Stomach (tissue), 9 donors: ENCODE results near the gene FLII. TPM values are rescaled to one million over a fixed set of nuclear protein-coding genes. Genes with fewer than 3 reads are reported as not detected.
"Not testable (repeated sequence)": the region's sequence is repeated elsewhere in the genome, so short reads cannot be mapped to it uniquely, and the experiment has no call there.

ENCODE experiments used
- DNase-seq, 2 donors: peaks; one replicate each; pipeline versions ENCODE4 v3.0.0 to v3.0.0-alpha.2; 2013 to 2019
- H3K27ac ChIP-seq, 5 donors: fragments of 200-600 bp in 4 of 5; sonication (generic) in 4 of 5; one replicate each; pipeline ENCODE4 v1.5.1; 2013 to 2019; ENCODE audit warnings: mild to moderate bottlenecking in 1 of 5, moderate library complexity in 1 of 5
- H3K27me3 ChIP-seq, 3 donors: fragments of 200-600 bp; sonication (generic); one replicate each; pipeline ENCODE4 v1.5.1; 2017 to 2019; ENCODE audit warnings: mixed run types in 1 of 3
- H3K36me3 ChIP-seq, 4 donors: fragments of 200-600 bp; sonication (generic); 1 replicate in 3 of 4; 2 replicates in 1 of 4; pipeline ENCODE4 v1.5.1; 2016 to 2019
- H3K4me1 ChIP-seq, 4 donors: fragments of 200-600 bp; sonication (generic); one replicate each; pipeline ENCODE4 v1.5.1; 2016 to 2019
- H3K4me3 ChIP-seq, 4 donors: fragments of 200-600 bp; sonication (generic) in 3 of 4; one replicate each; pipeline ENCODE4 v1.5.1; 2016 to 2019; ENCODE audit warnings: mild to moderate bottlenecking in 1 of 4
- H3K9me3 ChIP-seq, 4 donors: fragments of 200-600 bp; sonication (generic); one replicate each; pipeline ENCODE4 v1.5.1; 2016 to 2019
- CTCF ChIP-seq, 7 experiments: fragments of 450-650 bp in 4 of 7; fragments of 200-600 bp in 3 of 7; sonication (generic) in 3 of 7; IDR thresholded peaks; one replicate each; pipeline ENCODE4 v1.5.1; 2016 to 2019; ENCODE audit warnings: antibody characterized with exemption in 7 of 7, control low read depth in 2 of 7, mild to moderate bottlenecking in 1 of 7
- EP300 ChIP-seq: sonication (generic); formaldehyde crosslinking; IDR thresholded peaks from one replicate; pipeline ENCODE4 v1.6.1; 2017; ENCODE audit warnings: antibody characterized with exemption
- POLR2A ChIP-seq, 4 donors: fragments of 450-650 bp; IDR thresholded peaks; one replicate each; pipeline ENCODE4 v1.6.1; 2016; ENCODE audit warnings: antibody characterized with exemption in 4 of 4, control low read depth in 2 of 4, mild to moderate bottlenecking in 1 of 4, moderate library complexity in 1 of 4
- POLR2AphosphoS5 ChIP-seq, 3 donors: sonication (generic); formaldehyde crosslinking; IDR thresholded peaks; one replicate each; pipeline ENCODE4 v1.6.1; 2016; ENCODE audit warnings: antibody characterized with exemption in 3 of 3
- WGBS, 5 donors: extraction: QIAGEN DNeasy Blood & Tissue Kit in 3 of 5; methylation state at CpG; one replicate each; pipeline versions ENCODE4 v1.1.5 to v1.1.7; 2013 to 2018; 5-methylcytosine and 5-hydroxymethylcytosine counted together
- intact Hi-C: fragments of 100-400 bp; cut with DNase I; formaldehyde crosslinking; loops from one replicate; pipeline ENCODE4 v1.15.1; 2023; ENCODE audit warnings: low total_unique reads
- polyA plus RNA-seq, 3 donors: library from polyadenylated mRNA; stranded (reverse); fragments of 200-250 nt; gene quantifications; one replicate each; pipeline ENCODE4 v1.2.3, GENCODE V29; 2013
- total RNA-seq, 5 donors: library from RNA; depleted of rRNA; stranded (reverse); fragments of >200 nt; gene quantifications; one replicate each; pipeline versions ENCODE4 v1.1.0 to v1.2.3, GENCODE V29; 2014 to 2016
- donor health status: healthy with polysubstance abuse.
- donor health status: Bipolar disorder and iron deficiency.
- donor health status: healthy.

FLII gene
- total and polyA plus RNA-seq, 8 donors = 107 to 677 (median 323) TPM

GRCh38 chr17:18224387-18225120 lies 34.0 kb downstream of the FLII start:
- peak in 1 of 2 donors; percentile 69 for DNase-seq
- Histone ChIP-seq H3K4me1 (peaks cover 16 to 26% (median 22%) of the 10 kb centered on the region in 4 donors), H3K4me3 (peak overlapping the region; percentile 35 to 72 (median 66)), H3K27ac (peak overlapping the region in 4 of 5 donors; percentile 0 to 73 (median 70)), H3K9me3 (no peaks in the 10 kb centered on the region), H3K27me3 (no peaks in the 10 kb centered on the region), H3K36me3 (no peaks in the 10 kb centered on the region)
- TF ChIP-seq POLR2AphosphoS5 (IDR thresholded peaks at IDR 0.05) (no peak), POLR2A (IDR thresholded peaks at IDR 0.05) (no peak), EP300 (no peak), CTCF (IDR thresholded peaks at IDR 0.05) (no peak)
- intact Hi-C loops = no loop called here
- WGBS, 5 donors = 47 to 53% (median 50%) methylated on average over 22 to 23 of the region's 23 CpGs

- Histone ChIP-seq H3K27me3 (no peaks in the 10 kb centered on the region), H3K4me1 (peaks cover 16 to 30% (median 26%) of the 10 kb centered on the region in 4 donors), H3K36me3 (no peaks in the 10 kb centered on the region), H3K27ac (peak overlapping the region in 3 of 5 donors; percentile 67 to 73 (median 72)), H3K4me3 (no peak overlapping the region), H3K9me3 (no peaks in the 10 kb centered on the region)
- DNase-seq = peak in 1 of 2 donors; percentile 49
- intact Hi-C loops = no loop called here
- TF ChIP-seq POLR2A (IDR thresholded peaks at IDR 0.05) = no peak
- no peak for TF ChIP-seq POLR2AphosphoS5 (IDR thresholded peaks at IDR 0.05)
- TF ChIP-seq EP300 = no peak
- TF ChIP-seq CTCF (IDR thresholded peaks at IDR 0.05) = no peak
- 86 to 97% (median 90%) methylated on average over 3 to 4 of the region's 4 CpGs for WGBS, 5 donors
Observed at GRCh38 chr17:18224053-18224386, 34.5 kb downstream of the FLII start.

GRCh38 chr17:18218756-18219415 lies 39.7 kb downstream of the FLII start:
- DNase-seq = peak; percentile 49 to 60
- TF ChIP-seq POLR2A (IDR thresholded peaks at IDR 0.05) (no peak), CTCF (IDR thresholded peaks at IDR 0.05) (no peak), POLR2AphosphoS5 (IDR thresholded peaks at IDR 0.05) (no peak), EP300 (no peak)
- Histone ChIP-seq H3K9me3 (no peaks in the 10 kb centered on the region), H3K36me3 (no peaks in the 10 kb centered on the region), H3K4me3 (no peak overlapping the region), H3K27ac (peak overlapping the region in 2 of 5 donors; percentile 28 to 42), H3K27me3 (no peaks in the 10 kb centered on the region), H3K4me1 (peaks cover 0 to 24% (median 15%) of the 10 kb centered on the region in 4 donors)
- WGBS, 5 donors = 13 to 44% (median 20%) methylated on average over 4 of the region's 4 CpGs
- intact Hi-C loops = no loop called here

- intact Hi-C loops = no loop called here
- H3K27ac ChIP-seq = no peak overlapping the region
- no peaks in the 10 kb centered on the region for H3K27me3 ChIP-seq
- no peak overlapping the region for H3K4me3 ChIP-seq
- peaks cover 0 to 24% (median 15%) of the 10 kb centered on the region in 4 donors for H3K4me1 ChIP-seq
- peak; percentile 82 to 88 for DNase-seq
- 8 to 13% (median 9%) methylated on average over 5 to 6 of the region's 6 CpGs for WGBS, 5 donors
- TF ChIP-seq POLR2AphosphoS5 (IDR thresholded peaks at IDR 0.05) (no peak), CTCF (IDR thresholded peaks at IDR 0.05) (peak in 5 of 7 experiments; percentile 82 to 98 (median 94)), POLR2A (IDR thresholded peaks at IDR 0.05) (no peak), EP300 (no peak)
- no peaks in the 10 kb centered on the region for H3K9me3 ChIP-seq
- peaks cover 0 to 10% (median 0%) of the 10 kb centered on the region in 4 donors for H3K36me3 ChIP-seq
Observed at GRCh38 chr17:18217412-18218015, 41.0 kb downstream of the FLII start.

- intact Hi-C loops, DNase-seq: not testable (repeated sequence)
Observed at GRCh38 chr17:18216906-18217305, 41.6 kb downstream of the FLII start.

More at GRCh38 chr17:18216906-18217305, 41.6 kb downstream of the FLII start:
- H3K4me3 ChIP-seq, H3K9me3 ChIP-seq, H3K27me3 ChIP-seq, H3K27ac ChIP-seq: not testable (repeated sequence)
- peaks cover 0 to 24% (median 15%) of the 10 kb centered on the region in 4 donors for H3K4me1 ChIP-seq
- peaks cover 0 to 13% (median 0%) of the 10 kb centered on the region in 4 donors for H3K36me3 ChIP-seq
- WGBS, 5 donors = 76 to 86% (median 82%) methylated on average over 11 of the region's 11 CpGs
